ENCODE data around the gene HMG20A.

HMG20A gene

GRCh38 chr15:77412972-77413698, 7.6 kb upstream of the HMG20A start:
- Histone ChIP-seq H3K23ac (ENCODE audit: low read length) (no peak overlapping the region), H2AK5ac (ENCODE audit: low read length) (no peak overlapping the region), H4K12ac (ENCODE audit: low read depth, low read length) (no peak overlapping the region), H3K9me3 (ENCODE audit: insufficient read depth, low read depth, low read length) (no peaks in the 10 kb centered on the region), H3K4me2 (ENCODE audit: low read length) (no peak overlapping the region), H3K36me3 (ENCODE audit: control insufficient read depth in 1 of 2, insufficient read depth in 2 of 2, low read length in 2 of 2) (no peaks in the 10 kb centered on the region), H3K9ac (ENCODE audit: low read length) (no peak overlapping the region), H2BK5ac (ENCODE audit: low read depth, low read length, poor library complexity) (no peak overlapping the region), H3K4me1 (ENCODE audit: control insufficient read depth in 1 of 2, insufficient read depth in 2 of 2, low read length in 2 of 2) (peaks cover 4% of the 10 kb centered on the region in 2 experiments), H4K91ac (ENCODE audit: low read depth, low read length) (no peak overlapping the region), H2BK12ac (ENCODE audit: low read length) (no peak overlapping the region), H3K18ac (ENCODE audit: low read length) (no peak overlapping the region), H3K79me1 (ENCODE audit: low read length) (peaks cover 2% of the 10 kb centered on the region), H3K79me2 (ENCODE audit: control insufficient read depth, insufficient read depth, low read length, poor library complexity) (peaks cover 5% of the 10 kb centered on the region), H3K4me3 (ENCODE audit: low read depth, low read length) (no peak overlapping the region), H2AFZ (ENCODE audit: insufficient read depth, low read length, poor library complexity) (no peak overlapping the region), H4K8ac (ENCODE audit: low read depth, low read length) (no peak overlapping the region), H3K27me3 (ENCODE audit: insufficient read depth, low read length) (no peaks in the 10 kb centered on the region), H3K27ac (ENCODE audit: low read depth, low read length) (no peak overlapping the region), H2BK120ac (ENCODE audit: insufficient read depth, low read length, poor library complexity) (no peak overlapping the region), H3K14ac (ENCODE audit: low read length) (no peak overlapping the region), H3K4ac (ENCODE audit: low read depth, low read length) (no peak overlapping the region)
- DNase-seq: no peak
- WGBS (ENCODE audit: extremely low coverage, insufficient coverage, insufficient read length): no CpG with 5 or more reads among the region's 2 CpGs

GRCh38 chr15:77413699-77414349, 6.9 kb upstream of the HMG20A start:
- no peak overlapping the region for H2AFZ ChIP-seq (ENCODE audit: insufficient read depth, low read length, poor library complexity)
- H4K12ac ChIP-seq (ENCODE audit: low read depth, low read length): no peak overlapping the region
- H3K27me3 ChIP-seq (ENCODE audit: insufficient read depth, low read length): no peaks in the 10 kb centered on the region
- no peak overlapping the region for H4K8ac ChIP-seq (ENCODE audit: low read depth, low read length)
- H2AK5ac ChIP-seq (ENCODE audit: low read length): no peak overlapping the region
- peaks cover 4% of the 10 kb centered on the region in 2 experiments for H3K4me1 ChIP-seq (ENCODE audit: control insufficient read depth in 1 of 2, insufficient read depth in 2 of 2, low read length in 2 of 2)
- no peak overlapping the region for H3K4me3 ChIP-seq (ENCODE audit: low read depth, low read length)
- no peak overlapping the region for H3K4ac ChIP-seq (ENCODE audit: low read depth, low read length)
- no peaks in the 10 kb centered on the region for H3K9me3 ChIP-seq (ENCODE audit: insufficient read depth, low read depth, low read length)
- no peak for DNase-seq
- no peak overlapping the region for H2BK5ac ChIP-seq (ENCODE audit: low read depth, low read length, poor library complexity)
- H3K79me2 ChIP-seq (ENCODE audit: control insufficient read depth, insufficient read depth, low read length, poor library complexity): peaks cover 5% of the 10 kb centered on the region
- no peak overlapping the region for H3K14ac ChIP-seq (ENCODE audit: low read length)
- no peak overlapping the region for H3K9ac ChIP-seq (ENCODE audit: low read length)
- H3K27ac ChIP-seq (ENCODE audit: low read depth, low read length): no peak overlapping the region
- H3K23ac ChIP-seq (ENCODE audit: low read length): no peak overlapping the region
- peaks cover 2% of the 10 kb centered on the region for H3K79me1 ChIP-seq (ENCODE audit: low read length)
- H3K36me3 ChIP-seq (ENCODE audit: control insufficient read depth in 1 of 2, insufficient read depth in 2 of 2, low read length in 2 of 2): no peaks in the 10 kb centered on the region
- H2BK120ac ChIP-seq (ENCODE audit: insufficient read depth, low read length, poor library complexity): peak overlapping the region; percentile 13
- no peak overlapping the region for H4K91ac ChIP-seq (ENCODE audit: low read depth, low read length)
- H3K4me2 ChIP-seq (ENCODE audit: low read length): no peak overlapping the region
- H3K18ac ChIP-seq (ENCODE audit: low read length): peak overlapping the region; percentile 30
- no peak overlapping the region for H2BK12ac ChIP-seq (ENCODE audit: low read length)
- no CpG with 5 or more reads among the region's 4 CpGs for WGBS (ENCODE audit: extremely low coverage, insufficient coverage, insufficient read length)

- H3K79me1 ChIP-seq (ENCODE audit: low read length): peaks cover 10% of the 10 kb centered on the region
- no peak overlapping the region for H4K8ac ChIP-seq (ENCODE audit: low read depth, low read length)
- no peak overlapping the region for H2BK12ac ChIP-seq (ENCODE audit: low read length)
- no peak overlapping the region for H3K18ac ChIP-seq (ENCODE audit: low read length)
- H3K23ac ChIP-seq (ENCODE audit: low read length): no peak overlapping the region
- H3K36me3 ChIP-seq (ENCODE audit: control insufficient read depth in 1 of 2, insufficient read depth in 2 of 2, low read length in 2 of 2): no peaks in the 10 kb centered on the region
- DNase-seq: no peak
- WGBS (ENCODE audit: extremely low coverage, insufficient coverage, insufficient read length): no CpG with 5 or more reads among the region's 2 CpGs
- no peak overlapping the region for H2BK5ac ChIP-seq (ENCODE audit: low read depth, low read length, poor library complexity)
- H3K79me2 ChIP-seq (ENCODE audit: control insufficient read depth, insufficient read depth, low read length, poor library complexity): peaks cover 13% of the 10 kb centered on the region
- no peak overlapping the region for H4K12ac ChIP-seq (ENCODE audit: low read depth, low read length)
- H3K14ac ChIP-seq (ENCODE audit: low read length): no peak overlapping the region
- H3K9me3 ChIP-seq (ENCODE audit: insufficient read depth, low read depth, low read length): no peaks in the 10 kb centered on the region
- H3K9ac ChIP-seq (ENCODE audit: low read length): no peak overlapping the region
- H2AFZ ChIP-seq (ENCODE audit: insufficient read depth, low read length, poor library complexity): no peak overlapping the region
- H4K91ac ChIP-seq (ENCODE audit: low read depth, low read length): no peak overlapping the region
- H2AK5ac ChIP-seq (ENCODE audit: low read length): no peak overlapping the region
- H3K27me3 ChIP-seq (ENCODE audit: insufficient read depth, low read length): no peaks in the 10 kb centered on the region
- no peak overlapping the region for H3K4me3 ChIP-seq (ENCODE audit: low read depth, low read length)
- no peak overlapping the region for H3K27ac ChIP-seq (ENCODE audit: low read depth, low read length)
- no peak overlapping the region for H2BK120ac ChIP-seq (ENCODE audit: insufficient read depth, low read length, poor library complexity)
- H3K4ac ChIP-seq (ENCODE audit: low read depth, low read length): no peak overlapping the region
- H3K4me1 ChIP-seq (ENCODE audit: control insufficient read depth in 1 of 2, insufficient read depth in 2 of 2, low read length in 2 of 2): peaks cover 4% of the 10 kb centered on the region in 2 experiments
- H3K4me2 ChIP-seq (ENCODE audit: low read length): no peak overlapping the region
Measured at GRCh38 chr15:77414789-77415442, 5.8 kb upstream of the HMG20A start.

GRCh38 chr15:77415450-77416147, 5.1 kb upstream of the HMG20A start:
- Histone ChIP-seq H3K79me1 (ENCODE audit: low read length) (peaks cover 12% of the 10 kb centered on the region), H4K91ac (ENCODE audit: low read depth, low read length) (no peak overlapping the region), H3K4me3 (ENCODE audit: low read depth, low read length) (no peak overlapping the region), H4K12ac (ENCODE audit: low read depth, low read length) (no peak overlapping the region), H3K14ac (ENCODE audit: low read length) (no peak overlapping the region), H3K4me2 (ENCODE audit: low read length) (no peak overlapping the region), H3K4ac (ENCODE audit: low read depth, low read length) (no peak overlapping the region), H4K8ac (ENCODE audit: low read depth, low read length) (no peak overlapping the region), H3K36me3 (ENCODE audit: control insufficient read depth in 1 of 2, insufficient read depth in 2 of 2, low read length in 2 of 2) (no peaks in the 10 kb centered on the region), H3K23ac (ENCODE audit: low read length) (no peak overlapping the region), H3K27ac (ENCODE audit: low read depth, low read length) (no peak overlapping the region), H2BK120ac (ENCODE audit: insufficient read depth, low read length, poor library complexity) (no peak overlapping the region), H3K18ac (ENCODE audit: low read length) (no peak overlapping the region), H2BK5ac (ENCODE audit: low read depth, low read length, poor library complexity) (no peak overlapping the region), H3K4me1 (ENCODE audit: control insufficient read depth in 1 of 2, insufficient read depth in 2 of 2, low read length in 2 of 2) (peaks cover 2% of the 10 kb centered on the region in 2 experiments), H3K9ac (ENCODE audit: low read length) (no peak overlapping the region), H2BK12ac (ENCODE audit: low read length) (no peak overlapping the region), H3K27me3 (ENCODE audit: insufficient read depth, low read length) (no peaks in the 10 kb centered on the region), H2AFZ (ENCODE audit: insufficient read depth, low read length, poor library complexity) (no peak overlapping the region), H2AK5ac (ENCODE audit: low read length) (no peak overlapping the region), H3K9me3 (ENCODE audit: insufficient read depth, low read depth, low read length) (no peaks in the 10 kb centered on the region), H3K79me2 (ENCODE audit: control insufficient read depth, insufficient read depth, low read length, poor library complexity) (peaks cover 11% of the 10 kb centered on the region)
- 100% methylated on average over 1 of the region's 4 CpGs for WGBS (ENCODE audit: extremely low coverage, insufficient coverage, insufficient read length)
- DNase-seq: no peak

Measured in trophoblast cell (in vitro differentiated cells and primary cell).